SK-N-MC (cell line): ENCODE data around the gene DLX2.
A peak's percentile ranks its signal among the peaks of the same experiment; 100 is the strongest.

Experiments used
- DNase-seq: peaks from one replicate; pipeline ENCODE4 v3.0.0-alpha.2; 2011; ENCODE audit warnings: low read depth, low spot score
- H3K27ac ChIP-seq: fragments of 200-600 bp; sonication (generic); 2 replicates; pipeline ENCODE4 v1.5.1; 2016; ENCODE audit warnings: mixed run types
- H3K36me3 ChIP-seq: fragments of 200-600 bp; sonication (generic); 2 replicates; pipeline ENCODE4 v1.6.1; 2017; ENCODE audit warnings: antibody characterized with exemption, low read length, mixed read lengths; ENCODE audit not compliant: insufficient read depth
- H3K4me3 ChIP-seq: fragments of 200-600 bp; sonication (generic); 2 replicates; pipeline ENCODE4 v1.5.1; 2016
- H3K9ac ChIP-seq: fragments of 200-600 bp; sonication (generic); 2 replicates; pipeline ENCODE4 v1.8.0; 2017; ENCODE audit warnings: mixed run types, mixed read lengths; ENCODE audit not compliant: insufficient read length
- H3K9me3 ChIP-seq: fragments of 200-600 bp; sonication (generic); 2 replicates; pipeline ENCODE4 v1.6.1; 2017; ENCODE audit warnings: low read depth, mild to moderate bottlenecking, antibody characterized with exemption, low read length, moderate library complexity, mixed read lengths
- EZH2 ChIP-seq: fragments of 200-600 bp; sonication (generic); IDR thresholded peaks from one replicate; pipeline ENCODE4 v1.6.1; 2017; ENCODE audit warnings: antibody characterized with exemption
- FOXP2 ChIP-seq: optimal IDR thresholded peaks from 2 replicates; pipeline ENCODE3; 2011; ENCODE audit warnings: mild to moderate bottlenecking, moderate library complexity; ENCODE audit not compliant: insufficient read depth; ENCODE audit errors: extremely low read length, control extremely low read depth
- POLR2AphosphoS5 ChIP-seq: IDR thresholded peaks from 2 replicates; pipeline ENCODE4 v1.6.1; 2012; ENCODE audit warnings: mild to moderate bottlenecking, low read depth, low read length, borderline replicate concordance

DLX2 gene

DNA sequence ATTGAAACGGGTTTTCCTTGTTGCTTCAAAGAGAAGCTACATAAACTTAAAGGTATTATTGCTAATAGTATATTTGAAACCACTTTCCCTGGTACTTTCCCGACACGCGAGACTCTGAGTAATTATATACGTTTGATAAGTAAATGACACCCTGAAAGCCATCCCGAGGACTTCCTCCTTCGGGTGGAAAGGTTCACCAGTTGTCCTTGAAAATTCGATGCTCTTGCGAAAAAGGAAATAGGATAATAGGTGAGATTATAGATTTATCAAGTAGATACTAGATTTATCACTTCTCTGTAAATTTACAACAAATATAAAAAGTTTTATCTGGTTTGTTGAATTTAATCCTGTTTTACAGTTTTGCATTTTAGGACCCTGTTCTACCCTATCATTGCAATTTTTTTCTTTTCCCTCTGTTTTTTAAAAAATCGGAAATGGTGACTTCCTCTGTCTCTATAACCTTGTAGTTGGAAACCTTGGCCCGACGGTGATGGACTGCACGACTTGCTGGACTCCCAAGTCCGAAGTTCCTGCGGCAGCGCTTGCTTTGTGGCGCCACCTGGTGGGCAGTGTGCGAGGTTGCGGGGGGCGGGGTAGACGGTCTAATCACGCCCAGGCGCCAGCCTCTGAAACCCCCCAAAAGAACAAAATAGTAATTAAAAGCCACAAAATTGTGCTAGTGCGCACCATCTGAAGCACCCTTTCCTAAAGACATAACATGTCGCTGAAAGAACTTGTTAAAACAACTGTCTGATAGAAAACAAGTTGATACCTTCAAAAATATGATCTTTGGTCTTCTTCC lies 972 bp upstream of the DLX2 start:
- Histone ChIP-seq H3K9ac (no peak overlapping the region), H3K4me3 (peak overlapping the region; percentile 80), H3K36me3 (no peaks in the 10 kb centered on the region), H3K9me3 (no peaks in the 10 kb centered on the region), H3K27ac (peak overlapping the region; percentile 40; the same call in 1 of the 2 replicates)
- TF ChIP-seq POLR2AphosphoS5 = no peak
- no peak for TF ChIP-seq EZH2
- TF ChIP-seq FOXP2 = no peak
- no peak for DNase-seq

DNA sequence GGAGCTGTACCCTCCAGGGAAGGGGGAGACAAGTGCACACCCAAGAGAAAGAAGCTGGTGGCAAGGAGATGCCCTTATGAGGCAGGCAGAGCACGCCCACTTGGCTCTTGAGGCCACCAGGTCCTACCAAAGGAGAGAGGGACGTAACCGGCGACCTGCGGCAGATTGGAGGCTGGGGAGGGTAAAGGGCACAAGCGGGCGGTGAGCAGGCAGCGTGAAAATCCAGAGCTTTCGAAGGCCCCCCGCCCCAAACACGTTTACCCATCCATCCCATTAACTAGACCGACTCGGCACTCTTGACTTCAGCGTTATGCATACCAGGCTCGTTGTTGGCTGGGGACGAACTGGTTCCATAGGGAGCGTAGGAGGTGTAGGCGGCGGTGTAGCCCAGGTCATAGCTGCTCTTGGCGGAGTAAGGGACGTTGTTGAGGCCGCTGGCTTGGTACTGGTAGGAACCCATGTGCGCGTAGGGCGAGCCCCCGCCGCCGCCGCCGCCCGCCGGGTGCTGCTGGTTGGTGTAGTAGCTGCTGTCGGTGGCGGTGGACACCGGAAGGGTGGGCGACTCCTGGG lies 794 bp downstream of the DLX2 start:
- Histone ChIP-seq H3K36me3 (no peaks in the 10 kb centered on the region), H3K9me3 (no peaks in the 10 kb centered on the region), H3K27ac (no peak overlapping the region), H3K4me3 (peak overlapping the region; percentile 80), H3K9ac (no peak overlapping the region)
- no peak for DNase-seq
- TF ChIP-seq EZH2 (no peak), FOXP2 (no peak), POLR2AphosphoS5 (0 out of 2 replicates have a peak, but pooled peaks have one; percentile 9)

GRCh38 chr2:172100935-172101820 lies 1.5 kb downstream of the DLX2 start:
- H3K4me3 ChIP-seq = peak overlapping the region; percentile 80
- H3K36me3 ChIP-seq = no peaks in the 10 kb centered on the region
- DNase-seq = no peak
- TF ChIP-seq POLR2AphosphoS5 (peak; percentile 49; the same call in 1 of the 2 replicates), EZH2 (no peak), FOXP2 (no peak)
- H3K9ac ChIP-seq = no peak overlapping the region
- H3K9me3 ChIP-seq = no peaks in the 10 kb centered on the region
- H3K27ac ChIP-seq = no peak overlapping the region

- TF ChIP-seq POLR2AphosphoS5 = no peak
- TF ChIP-seq FOXP2 = no peak
- no peak for TF ChIP-seq EZH2
- Histone ChIP-seq H3K36me3 (no peaks in the 10 kb centered on the region), H3K9me3 (no peaks in the 10 kb centered on the region), H3K9ac (no peak overlapping the region), H3K27ac (no peak overlapping the region), H3K4me3 (no peak overlapping the region)
- no peak for DNase-seq
These were observed 2.4 kb downstream of the DLX2 start for GRCh38 chr2:172100080-172100934.

DNA sequence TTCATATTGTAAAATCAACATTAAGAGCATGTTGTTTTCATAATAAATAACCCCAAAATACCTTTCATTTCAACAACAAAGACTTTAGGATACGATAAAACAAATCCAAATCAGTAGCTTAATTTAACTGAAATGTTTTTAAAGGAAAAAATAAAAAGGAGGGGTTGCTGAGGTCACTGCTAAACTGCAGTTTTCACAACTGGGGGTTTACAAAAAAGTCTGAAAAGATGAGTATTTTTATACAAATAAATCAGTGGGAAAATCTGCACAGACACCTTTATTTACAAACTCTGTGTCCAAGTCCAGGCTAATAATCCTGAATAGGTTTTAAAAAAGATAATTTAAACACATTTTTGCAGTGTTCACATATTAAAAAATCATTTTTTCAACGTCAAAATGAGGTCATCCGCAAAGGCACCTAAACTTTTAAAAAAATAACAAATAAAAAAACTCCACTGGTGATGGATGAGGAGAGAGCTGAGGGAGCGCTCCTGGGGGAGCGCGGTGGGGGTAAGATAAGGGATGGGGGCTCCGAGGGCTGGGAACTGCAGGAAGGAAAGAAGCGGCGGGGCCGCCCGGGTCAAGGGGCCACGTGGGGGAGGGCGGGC lies 3.1 kb downstream of the DLX2 start:
- H3K9ac ChIP-seq = no peak overlapping the region
- no peak for TF ChIP-seq EZH2
- no peak for TF ChIP-seq POLR2AphosphoS5
- no peak for TF ChIP-seq FOXP2
- no peaks in the 10 kb centered on the region for H3K36me3 ChIP-seq
- no peak overlapping the region for H3K27ac ChIP-seq
- no peaks in the 10 kb centered on the region for H3K9me3 ChIP-seq
- no peak for DNase-seq
- no peak overlapping the region for H3K4me3 ChIP-seq

GRCh38 chr2:172098650-172099471 lies 3.8 kb downstream of the DLX2 start:
- no peak for DNase-seq
- no peak overlapping the region for H3K4me3 ChIP-seq
- no peak overlapping the region for H3K27ac ChIP-seq
- no peaks in the 10 kb centered on the region for H3K36me3 ChIP-seq
- H3K9me3 ChIP-seq = no peaks in the 10 kb centered on the region
- no peak overlapping the region for H3K9ac ChIP-seq
- TF ChIP-seq EZH2 (no peak), FOXP2 (no peak), POLR2AphosphoS5 (no peak)
